Type B pancreatic cell (in vitro differentiated cells): ENCODE results near the gene ICA1. TPM values are rescaled to one million over a fixed set of nuclear protein-coding genes. Genes with fewer than 3 reads are reported as not detected.
"Not testable (repeated sequence)": the region's sequence is repeated elsewhere in the genome, so short reads cannot be mapped to it uniquely, and the experiment has no call there.

Experiments used
- DNase-seq: peaks from one replicate; pipeline ENCODE4 v3.0.0; 2021; ENCODE audit warnings: mixed read lengths; ENCODE audit not compliant: unreplicated experiment; ENCODE audit errors: extremely low spot score
- H3K27ac Mint-ChIP-seq: 2 replicates; pipeline ENCODE4 v1.8.0; 2021; ENCODE audit warnings: mild to moderate bottlenecking, mixed read lengths
- H3K27me3 Mint-ChIP-seq: 2 replicates; pipeline ENCODE4 v1.8.0; 2021; ENCODE audit warnings: mixed read lengths
- H3K36me3 Mint-ChIP-seq: 2 replicates; pipeline ENCODE4 v1.8.0; 2021; ENCODE audit warnings: mixed read lengths
- H3K4me1 Mint-ChIP-seq: one replicate; pipeline ENCODE4 v1.8.0; 2021; ENCODE audit warnings: mixed read lengths; ENCODE audit not compliant: unreplicated experiment
- H3K4me3 Mint-ChIP-seq: 2 replicates; pipeline ENCODE4 v1.8.0; 2021; ENCODE audit warnings: mild to moderate bottlenecking, mixed read lengths
- H3K9me3 Mint-ChIP-seq: 2 replicates; pipeline ENCODE4 v1.8.0; 2021; ENCODE audit warnings: mixed read lengths
- long read RNA-seq: library from polyadenylated mRNA; unstranded; transcript quantifications from one replicate; pipeline ENCODE4 v2.0.0, GENCODE V29; 2020
- total RNA-seq: library from RNA; stranded (reverse); gene quantifications from 2 replicates; pipeline ENCODE4 v1.2.1, GENCODE V29; 2021; ENCODE audit warnings: low replicate concordance
- TF ChIP-seq, protein P1 (sequence below): fragments of 200-600 bp; sonication (generic); conservative IDR thresholded peaks from 2 replicates; pipeline ENCODE4 v1.5.0; 2021; ENCODE audit warnings: antibody characterized with exemption, mild to moderate bottlenecking

The ICA1 gene
- 9.8 and 14.9 TPM in 2 replicates for total RNA-seq
- long read RNA-seq, transcript ICA1-206 (14 exons, 2,458 nt): minor isoform, 19 of 65 reads
- long read RNA-seq, transcript ICA1-207 (14 exons, 2,440 nt): major isoform, 20 of 65 reads
- long read RNA-seq, partial matches to known transcripts: 14 of 65 reads
- long read RNA-seq, other reads (novel, unspliced or antisense): 12 of 65 reads

- DNase-seq: peak; percentile 74
- peak within 1 kb of the TSS; percentile 95 for H3K27ac Mint-ChIP-seq
- H3K36me3 Mint-ChIP-seq: peaks cover 3% of the 10 kb centered on the region
- peaks cover 4% of the 10 kb centered on the region for H3K4me1 Mint-ChIP-seq
- TF ChIP-seq, protein P1, sequence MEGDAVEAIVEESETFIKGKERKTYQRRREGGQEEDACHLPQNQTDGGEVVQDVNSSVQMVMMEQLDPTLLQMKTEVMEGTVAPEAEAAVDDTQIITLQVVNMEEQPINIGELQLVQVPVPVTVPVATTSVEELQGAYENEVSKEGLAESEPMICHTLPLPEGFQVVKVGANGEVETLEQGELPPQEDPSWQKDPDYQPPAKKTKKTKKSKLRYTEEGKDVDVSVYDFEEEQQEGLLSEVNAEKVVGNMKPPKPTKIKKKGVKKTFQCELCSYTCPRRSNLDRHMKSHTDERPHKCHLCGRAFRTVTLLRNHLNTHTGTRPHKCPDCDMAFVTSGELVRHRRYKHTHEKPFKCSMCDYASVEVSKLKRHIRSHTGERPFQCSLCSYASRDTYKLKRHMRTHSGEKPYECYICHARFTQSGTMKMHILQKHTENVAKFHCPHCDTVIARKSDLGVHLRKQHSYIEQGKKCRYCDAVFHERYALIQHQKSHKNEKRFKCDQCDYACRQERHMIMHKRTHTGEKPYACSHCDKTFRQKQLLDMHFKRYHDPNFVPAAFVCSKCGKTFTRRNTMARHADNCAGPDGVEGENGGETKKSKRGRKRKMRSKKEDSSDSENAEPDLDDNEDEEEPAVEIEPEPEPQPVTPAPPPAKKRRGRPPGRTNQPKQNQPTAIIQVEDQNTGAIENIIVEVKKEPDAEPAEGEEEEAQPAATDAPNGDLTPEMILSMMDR: no peak
- H3K9me3 Mint-ChIP-seq: peaks cover 3% of the 10 kb centered on the region
- peak within 1 kb of the TSS; percentile 91 for H3K4me3 Mint-ChIP-seq
- peaks cover 68% of the 10 kb centered on the region for H3K27me3 Mint-ChIP-seq
These were observed at the start of gene ICA1 for GRCh38 chr7:8261711-8262695. Gene ICA1 (minus strand): TSS chr7:8262167. CDS start chr7:8235926, 26,241 bp downstream.

- no peaks in the 10 kb centered on the region for H3K4me1 Mint-ChIP-seq
- no peak overlapping the region for H3K4me3 Mint-ChIP-seq
- H3K27me3 Mint-ChIP-seq: no peaks in the 10 kb centered on the region
- TF ChIP-seq, protein P1: no peak
- H3K36me3 Mint-ChIP-seq: no peaks in the 10 kb centered on the region
- peaks cover 7% of the 10 kb centered on the region for H3K9me3 Mint-ChIP-seq
- no peak for DNase-seq
- H3K27ac Mint-ChIP-seq: no peak overlapping the region
These were observed 48.9 kb upstream of the ICA1 start for GRCh38 chr7:8310876-8311275.

GRCh38 chr7:8305625-8306388 lies 43.8 kb upstream of the ICA1 start:
- no peak overlapping the region for H3K27ac Mint-ChIP-seq
- H3K36me3 Mint-ChIP-seq: no peaks in the 10 kb centered on the region
- no peak overlapping the region for H3K4me3 Mint-ChIP-seq
- TF ChIP-seq, protein P1: no peak
- no peaks in the 10 kb centered on the region for H3K9me3 Mint-ChIP-seq
- no peaks in the 10 kb centered on the region for H3K4me1 Mint-ChIP-seq
- no peaks in the 10 kb centered on the region for H3K27me3 Mint-ChIP-seq
- no peak for DNase-seq

- Mint-ChIP-seq H3K27ac (no peak overlapping the region), H3K4me3 (no peak overlapping the region), H3K4me1 (no peaks in the 10 kb centered on the region), H3K9me3 (no peaks in the 10 kb centered on the region), H3K36me3 (no peaks in the 10 kb centered on the region), H3K27me3 (no peaks in the 10 kb centered on the region)
- TF ChIP-seq, protein P1: no peak
- no peak for DNase-seq
These were observed 43.1 kb upstream of the ICA1 start for GRCh38 chr7:8305104-8305503.

GRCh38 chr7:8303904-8304528 lies 42.0 kb upstream of the ICA1 start:
- H3K4me1 Mint-ChIP-seq: no peaks in the 10 kb centered on the region

DNA sequence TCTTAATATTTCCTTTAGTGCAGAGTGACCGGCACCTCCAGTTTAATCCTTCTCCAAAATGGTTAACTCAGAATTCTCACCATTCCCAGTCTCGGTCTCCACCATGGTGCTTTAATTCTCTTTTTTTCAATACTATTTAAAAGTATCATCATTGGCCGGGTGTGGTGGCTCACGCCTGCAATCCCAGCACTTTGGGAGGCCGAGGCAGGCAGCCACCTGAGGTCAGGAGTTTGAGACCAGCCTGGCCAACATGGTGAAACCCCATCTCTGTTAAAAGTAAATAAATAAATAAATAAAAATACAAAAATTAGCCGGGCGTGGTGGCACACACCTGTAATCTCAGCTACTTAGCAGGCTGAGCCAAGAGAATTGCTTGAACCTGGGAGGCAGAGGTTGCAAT lies 35.1 kb upstream of the ICA1 start:
- H3K4me3 Mint-ChIP-seq, H3K4me1 Mint-ChIP-seq, H3K27ac Mint-ChIP-seq, DNase-seq, H3K36me3 Mint-ChIP-seq, H3K9me3 Mint-ChIP-seq: not testable (repeated sequence)
- peaks cover 21% of the 10 kb centered on the region for H3K27me3 Mint-ChIP-seq

More at GRCh38 chr7:8303904-8304528, 42.0 kb upstream of the ICA1 start:
- H3K27ac Mint-ChIP-seq: peak overlapping the region; percentile 21
- DNase-seq: no peak
- H3K4me3 Mint-ChIP-seq: peak overlapping the region; percentile 72
- no peaks in the 10 kb centered on the region for H3K9me3 Mint-ChIP-seq
- no peaks in the 10 kb centered on the region for H3K27me3 Mint-ChIP-seq
- TF ChIP-seq, protein P1: no peak
- no peaks in the 10 kb centered on the region for H3K36me3 Mint-ChIP-seq
